ENCODE results near the gene TSSC4. TPM values are rescaled to one million over a fixed set of nuclear protein-coding genes. Genes with fewer than 3 reads are reported as not detected.

Gene TSSC4
- total and polyA plus RNA-seq, 2 of the 13 experiments (the other 11 are each of a cell fraction or from before 2014, with no cell fraction given), result 16.2 to 58.6 TPM

- DNase-seq (ENCODE audit: low spot score) (no peak), ATAC-seq (no peak), FAIRE-seq (no peak)
- H3K4me1 ChIP-seq (ENCODE audit: insufficient read depth, low read length), result no peaks in the 10 kb centered on the region
- no peak overlapping the region for H3K9ac ChIP-seq (ENCODE audit: insufficient read depth, low read depth, low read length)
- no peaks in the 10 kb centered on the region for H3K36me3 ChIP-seq (replicated peaks in 1 of 2; ENCODE audit: control insufficient read depth in 1 of 2, insufficient read depth in 2 of 2, low read length in 2 of 2)
- intact Hi-C loops (cut with micrococcal nuclease; ENCODE audit: unreplicated experiment), result no loop called here
- H3K27me3 ChIP-seq (ENCODE audit: control insufficient read depth in 1 of 2, insufficient read depth in 2 of 2, low read length in 2 of 2), result peaks cover 4 to 53% of the 10 kb centered on the region in 2 experiments; a peak in 4 of 5 replicates
- no peak overlapping the region for H3K4me3 ChIP-seq (replicated peaks in 1 of 3; ENCODE audit: insufficient read depth in 1 of 3, low read depth in 2 of 3, low read length in 3 of 3)
- ChIA-PET POLR2A (no interaction called here), CTCF (ENCODE audit: low intra/inter-chr PET ratio, low total read pairs) (no interaction called here)
- BruUV-seq (replicated peaks), result no TSS peak
- H2AFZ ChIP-seq (ENCODE audit: low read length), result no peak overlapping the region
- WGBS (ENCODE audit: low lambda C conversion rate), result 7% methylated on average over 3 of the region's 3 CpGs
- H4K20me1 ChIP-seq (ENCODE audit: insufficient read depth, low read length), result no peaks in the 10 kb centered on the region; the same call in 1 of the 2 replicates
- in situ Hi-C loops (cut with HindIII; ENCODE audit: extremely low pct_ligation_motif_present, low pct_unique_long_range_greater_than_20kb), result no loop called here
- H3K9me3 ChIP-seq (ENCODE audit: low read length), result no peaks in the 10 kb centered on the region
- no peak overlapping the region for H3K4me2 ChIP-seq (ENCODE audit: low read depth, low read length)
- H3K79me2 ChIP-seq (ENCODE audit: insufficient read depth, low read length), result no peaks in the 10 kb centered on the region
- no peak overlapping the region for H3K27ac ChIP-seq (ENCODE audit: extremely low read length, insufficient read depth, low read length)
- no peak for TF ChIP-seq ZNF383 (CRISPR knock-in tag; IDR thresholded peaks at IDR 0.05; ENCODE audit: borderline replicate concordance)
- TF ChIP-seq, protein P1, sequence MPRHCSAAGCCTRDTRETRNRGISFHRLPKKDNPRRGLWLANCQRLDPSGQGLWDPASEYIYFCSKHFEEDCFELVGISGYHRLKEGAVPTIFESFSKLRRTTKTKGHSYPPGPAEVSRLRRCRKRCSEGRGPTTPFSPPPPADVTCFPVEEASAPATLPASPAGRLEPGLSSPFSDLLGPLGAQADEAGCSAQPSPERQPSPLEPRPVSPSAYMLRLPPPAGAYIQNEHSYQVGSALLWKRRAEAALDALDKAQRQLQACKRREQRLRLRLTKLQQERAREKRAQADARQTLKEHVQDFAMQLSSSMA (CRISPR knock-in tag; IDR thresholded peaks at IDR 0.05), result no peak
- no peak for TF ChIP-seq NPAS2 (CRISPR knock-in tag; IDR thresholded peaks at IDR 0.05; ENCODE audit: borderline replicate concordance)
- no peak for TF ChIP-seq DNMT3B (CRISPR knock-in tag; conservative IDR thresholded peaks at IDR 0.05)
- no peak for TF ChIP-seq RCOR2 (CRISPR knock-in tag; IDR thresholded peaks at IDR 0.05)
- no peak for TF ChIP-seq PLSCR1 (CRISPR knock-in tag; IDR thresholded peaks at IDR 0.05; ENCODE audit: borderline replicate concordance)
- TF ChIP-seq MATR3 (CRISPR knock-in tag; IDR thresholded peaks at IDR 0.05), result no peak
- TF ChIP-seq THAP9 (CRISPR knock-in tag; IDR thresholded peaks at IDR 0.05; ENCODE audit: borderline replicate concordance), result no peak
- no peak for TF ChIP-seq KDM5A (IDR thresholded peaks at IDR 0.05; ENCODE audit: borderline replicate concordance, low read length)
- TF ChIP-seq, protein P2, sequence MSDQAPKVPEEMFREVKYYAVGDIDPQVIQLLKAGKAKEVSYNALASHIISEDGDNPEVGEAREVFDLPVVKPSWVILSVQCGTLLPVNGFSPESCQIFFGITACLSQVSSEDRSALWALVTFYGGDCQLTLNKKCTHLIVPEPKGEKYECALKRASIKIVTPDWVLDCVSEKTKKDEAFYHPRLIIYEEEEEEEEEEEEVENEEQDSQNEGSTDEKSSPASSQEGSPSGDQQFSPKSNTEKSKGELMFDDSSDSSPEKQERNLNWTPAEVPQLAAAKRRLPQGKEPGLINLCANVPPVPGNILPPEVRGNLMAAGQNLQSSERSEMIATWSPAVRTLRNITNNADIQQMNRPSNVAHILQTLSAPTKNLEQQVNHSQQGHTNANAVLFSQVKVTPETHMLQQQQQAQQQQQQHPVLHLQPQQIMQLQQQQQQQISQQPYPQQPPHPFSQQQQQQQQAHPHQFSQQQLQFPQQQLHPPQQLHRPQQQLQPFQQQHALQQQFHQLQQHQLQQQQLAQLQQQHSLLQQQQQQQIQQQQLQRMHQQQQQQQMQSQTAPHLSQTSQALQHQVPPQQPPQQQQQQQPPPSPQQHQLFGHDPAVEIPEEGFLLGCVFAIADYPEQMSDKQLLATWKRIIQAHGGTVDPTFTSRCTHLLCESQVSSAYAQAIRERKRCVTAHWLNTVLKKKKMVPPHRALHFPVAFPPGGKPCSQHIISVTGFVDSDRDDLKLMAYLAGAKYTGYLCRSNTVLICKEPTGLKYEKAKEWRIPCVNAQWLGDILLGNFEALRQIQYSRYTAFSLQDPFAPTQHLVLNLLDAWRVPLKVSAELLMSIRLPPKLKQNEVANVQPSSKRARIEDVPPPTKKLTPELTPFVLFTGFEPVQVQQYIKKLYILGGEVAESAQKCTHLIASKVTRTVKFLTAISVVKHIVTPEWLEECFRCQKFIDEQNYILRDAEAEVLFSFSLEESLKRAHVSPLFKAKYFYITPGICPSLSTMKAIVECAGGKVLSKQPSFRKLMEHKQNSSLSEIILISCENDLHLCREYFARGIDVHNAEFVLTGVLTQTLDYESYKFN (CRISPR knock-in tag; conservative IDR thresholded peaks at IDR 0.05), result no peak
- no peak for TF ChIP-seq ZNF513 (CRISPR knock-in tag; conservative IDR thresholded peaks at IDR 0.05)
- no peak for TF ChIP-seq ZNF20 (CRISPR knock-in tag; IDR thresholded peaks at IDR 0.05)
- no peak for TF ChIP-seq ZNF672 (CRISPR knock-in tag; IDR thresholded peaks at IDR 0.05)
- no peak for TF ChIP-seq MBD4 (IDR thresholded peaks at IDR 0.05; ENCODE audit: borderline replicate concordance, low read length)
- no peak for TF ChIP-seq ZNF850 (CRISPR knock-in tag; conservative IDR thresholded peaks at IDR 0.05)
- no peak for TF ChIP-seq ARHGAP35 (CRISPR knock-in tag; IDR thresholded peaks at IDR 0.05; ENCODE audit: borderline replicate concordance)
These were observed 39.3 kb downstream of the TSSC4 start for GRCh38 chr11:2439820-2440219.

Measured in HepG2 (cell line).